IMR-90 (cell line): ENCODE results near the gene AP3S1. TPM values are rescaled to one million over a fixed set of nuclear protein-coding genes. Genes with fewer than 3 reads are reported as not detected.

Experiments used
- ATAC-seq: fragments of 200-7000 bp; cut with Tn5 transposase; 2 replicates; pipeline ENCODE4 v1.9.1; 2020; ENCODE audit warnings: low read depth, mild to moderate bottlenecking, moderate library complexity
- BruUV-seq: library from RNA; stranded (reverse); fragments of 400-500 nt; replicated peaks from 2 replicates; lab custom pipeline; 2021; lab: Mats Ljungman, UMichigan
- CTCF ChIA-PET: fragments of 300-600 bp; formaldehyde crosslinking; extraction: SDS; loops from one replicate; lab custom pipeline; 2021; ENCODE audit warnings: antibody characterized with exemption; lab: Yijun Ruan, JAX
- POLR2A ChIA-PET: fragments of 300-600 bp; sonication (Branson Sonifier 250); formaldehyde crosslinking; loops from one replicate; lab custom pipeline; 2022; ENCODE audit warnings: antibody characterized with exemption; ENCODE audit not compliant: unreplicated experiment; lab: Charles Lee
- DNase-seq: peaks from one replicate; pipeline ENCODE4 v3.0.0; 2013
- H2AFZ ChIP-seq: replicated peaks from 2 replicates; pipeline ENCODE3; 2013; ENCODE audit warnings: low read length, mild to moderate bottlenecking; ENCODE audit not compliant: poor library complexity
- H2AK5ac ChIP-seq: 2 replicates; pipeline ENCODE4 v1.6.1; 2013; ENCODE audit warnings: low read depth, low read length, inconsistent platforms
- H2AK9ac ChIP-seq: replicated peaks from 2 replicates; pipeline ENCODE3; 2013; ENCODE audit warnings: mild to moderate bottlenecking, low read depth, low read length, moderate library complexity; ENCODE audit not compliant: poor library complexity
- H2BK120ac ChIP-seq: 2 replicates; pipeline ENCODE4 v1.6.1; 2013; ENCODE audit warnings: low read depth, low read length, inconsistent platforms
- H2BK15ac ChIP-seq: 3 replicates; pipeline ENCODE4 v1.6.1; 2013; ENCODE audit warnings: low read depth, low read length, inconsistent platforms
- H2BK20ac ChIP-seq: 2 replicates; pipeline ENCODE4 v1.6.1; 2013; ENCODE audit warnings: low read depth, mild to moderate bottlenecking, inconsistent platforms, low read length, moderate library complexity
- H2BK5ac ChIP-seq: 2 replicates; pipeline ENCODE4 v1.6.1; 2013; ENCODE audit warnings: mild to moderate bottlenecking, low read depth, low read length, inconsistent platforms; ENCODE audit not compliant: poor library complexity, severe bottlenecking
- H3K14ac ChIP-seq: replicated peaks from 2 replicates; pipeline ENCODE4 v1.6.1; 2013; ENCODE audit warnings: low read depth, low read length, inconsistent platforms
- H3K18ac ChIP-seq: 2 replicates; pipeline ENCODE4 v1.6.1; 2013; ENCODE audit warnings: low read depth, low read length, control low read depth
- H3K23ac ChIP-seq: 2 replicates; pipeline ENCODE4 v1.6.1; 2013; ENCODE audit warnings: low read depth, low read length, inconsistent platforms
- H3K27ac ChIP-seq: 2 replicates; pipeline ENCODE4 v1.5.1; 2013; ENCODE audit warnings: mild to moderate bottlenecking, control low read depth, low read length; ENCODE audit not compliant: insufficient read depth
- H3K27me3 ChIP-seq: 2 replicates; pipeline ENCODE4 v1.6.1; 2013; ENCODE audit warnings: low read length; ENCODE audit not compliant: control insufficient read depth, insufficient read depth
- H3K36me3 ChIP-seq: 2 replicates; pipeline ENCODE4 v1.6.1; 2013; ENCODE audit warnings: low read length, mixed read lengths; ENCODE audit not compliant: control insufficient read depth, insufficient read depth
- H3K4ac ChIP-seq: 2 replicates; pipeline ENCODE4 v1.6.1; 2013; ENCODE audit warnings: low read depth, low read length, inconsistent platforms
- H3K4me1 ChIP-seq: 2 replicates; pipeline ENCODE4 v1.6.1; 2013; ENCODE audit warnings: low read length, mixed read lengths; ENCODE audit not compliant: control insufficient read depth, insufficient read depth
- H3K4me2 ChIP-seq: 2 replicates; pipeline ENCODE4 v1.6.1; 2013; ENCODE audit warnings: low read depth, mild to moderate bottlenecking, control low read depth, low read length, moderate library complexity
- H3K4me3 ChIP-seq: 2 replicates; pipeline ENCODE4 v1.5.1; 2013; ENCODE audit warnings: low read depth, mild to moderate bottlenecking, control low read depth, low read length, moderate library complexity; ENCODE audit not compliant: insufficient read depth
- H3K56ac ChIP-seq: 2 replicates; pipeline ENCODE4 v1.6.1; 2013; ENCODE audit warnings: low read length, inconsistent platforms; ENCODE audit not compliant: insufficient read depth; ENCODE audit errors: extremely low read depth
- H3K79me1 ChIP-seq, 2 experiments: 2 replicates each; pipeline ENCODE4 v1.6.1; 2013; ENCODE audit warnings: low read length in 2 of 2, inconsistent platforms in 1 of 2, low read depth in 1 of 2
- H3K9ac ChIP-seq: 2 replicates; pipeline ENCODE4 v1.6.1; 2013; ENCODE audit warnings: low read depth, low read length, control low read depth
- H3K9me1 ChIP-seq: 2 replicates; pipeline ENCODE4 v1.6.1; 2013; ENCODE audit warnings: low read length, inconsistent platforms; ENCODE audit not compliant: insufficient read depth
- H3K9me3 ChIP-seq: 2 replicates; pipeline ENCODE4 v1.6.1; 2013; ENCODE audit warnings: low read length; ENCODE audit not compliant: control insufficient read depth, insufficient read depth
- H4K20me1 ChIP-seq: 2 replicates; pipeline ENCODE4 v1.6.1; 2013; ENCODE audit warnings: low read length, inconsistent platforms; ENCODE audit not compliant: insufficient read depth
- H4K5ac ChIP-seq: 2 replicates; pipeline ENCODE4 v1.6.1; 2013; ENCODE audit warnings: mild to moderate bottlenecking, low read depth, low read length, control low read depth
- H4K8ac ChIP-seq, 2 experiments: 2 replicates each; pipeline ENCODE4 v1.6.1; 2013; ENCODE audit warnings: low read depth in 2 of 2, low read length in 2 of 2, control low read depth in 1 of 2, inconsistent platforms in 1 of 2
- H4K91ac ChIP-seq: 2 replicates; pipeline ENCODE4 v1.6.1; 2013; ENCODE audit warnings: low read depth, low read length, inconsistent platforms; ENCODE audit not compliant: insufficient read depth
- CHD1 ChIP-seq: IDR thresholded peaks from 2 replicates; pipeline ENCODE4 v1.6.1; 2012; ENCODE audit warnings: low read depth, low read length, improper control_type of control experiment
- CTCF ChIP-seq: conservative IDR thresholded peaks from 2 replicates; pipeline ENCODE4 v1.5.1; 2012; ENCODE audit warnings: mild to moderate bottlenecking, low read depth, low read length, improper control_type of control experiment
- MXI1 ChIP-seq: IDR thresholded peaks from 2 replicates; pipeline ENCODE4 v1.6.1; 2012; ENCODE audit warnings: low read depth, mild to moderate bottlenecking, low read length, moderate library complexity, borderline replicate concordance
- NFE2L2 ChIP-seq: fragments of 150-350 bp; IDR thresholded peaks from 2 replicates; pipeline ENCODE4 v1.6.1; 2016; ENCODE audit warnings: low read depth, mild to moderate bottlenecking, low read length
- RAD21 ChIP-seq: IDR thresholded peaks from 2 replicates; pipeline ENCODE4 v1.6.1; 2012; ENCODE audit warnings: low read length, improper control_type of control experiment
- RCOR1 ChIP-seq: IDR thresholded peaks from 2 replicates; pipeline ENCODE4 v1.6.1; 2012; ENCODE audit warnings: mild to moderate bottlenecking, low read length, improper control_type of control experiment; ENCODE audit not compliant: insufficient replicate concordance
- RFX5 ChIP-seq: IDR thresholded peaks from 2 replicates; pipeline ENCODE4 v1.8.0; 2012; ENCODE audit warnings: low read depth, mild to moderate bottlenecking, low read length, moderate library complexity
- SMC3 ChIP-seq: fragments of 150-350 bp; IDR thresholded peaks from 2 replicates; pipeline ENCODE4 v1.6.1; 2016; ENCODE audit warnings: low read depth, mild to moderate bottlenecking, antibody characterized with exemption, low read length, moderate library complexity
- WGBS, 2 experiments: methylation state at CpG; one replicate each; pipeline versions ENCODE4 v1.1.5 to v1.1.7; 2013; ENCODE audit warnings: missing lambda C conversion rate in 2 of 2; ENCODE audit not compliant: insufficient read length in 1 of 2; ENCODE audit errors: extremely low coverage in 2 of 2; 5-methylcytosine and 5-hydroxymethylcytosine counted together
- dilution Hi-C: fragments of 300-500 bp; cut with HindIII; formaldehyde crosslinking; loops from one replicate; pipeline ENCODE4 v1.14.3; 2018; ENCODE audit warnings: low sequenced_read_pairs; ENCODE audit not compliant: unreplicated experiment
- in situ Hi-C: fragments of 300-500 bp; cut with MboI; formaldehyde crosslinking; loops from 3 replicates; pipeline ENCODE4 v1.14.3; 2019; ENCODE audit warnings: low sequenced_read_pairs, inconsistent platforms, mixed read lengths
- intact Hi-C: fragments of 100-400 bp; cut with micrococcal nuclease; formaldehyde crosslinking; loops from 2 replicates; pipeline ENCODE4 v1.10.0; 2022
- polyA plus RNA-seq, 3 experiments: library from polyadenylated mRNA; depleted of rRNA; stranded (reverse); fragments of >200 nt; gene quantifications; 2 replicates each; pipeline ENCODE4 v1.2.3, GENCODE V29; 2012; ENCODE audit warnings: low replicate concordance in 1 of 3
- total RNA-seq: library from RNA; depleted of rRNA; stranded (reverse); fragments of >200 nt; gene quantifications from 2 replicates; pipeline ENCODE4 v1.2.3, GENCODE V29; 2012

Gene AP3S1
- total and polyA plus RNA-seq, 2 of the 4 experiments (the other 2 are of a cell fraction): 21.9 to 73.1 TPM

- no peak overlapping the region for H3K14ac ChIP-seq
- H4K5ac ChIP-seq: no peak overlapping the region
- no peaks in the 10 kb centered on the region for H3K4me1 ChIP-seq
- no peak overlapping the region for H3K9ac ChIP-seq
- no TSS peak for BruUV-seq
- H3K36me3 ChIP-seq: no peaks in the 10 kb centered on the region
- H3K4ac ChIP-seq: no peak overlapping the region
- no peak overlapping the region for H2AK9ac ChIP-seq
- peaks cover 11% of the 10 kb centered on the region for H3K27me3 ChIP-seq
- H2BK20ac ChIP-seq: no peak overlapping the region
- no peaks in the 10 kb centered on the region for H3K9me1 ChIP-seq
- no peak overlapping the region for H2BK15ac ChIP-seq
- no peak for ATAC-seq
- no peak for TF ChIP-seq MXI1
- no peak for TF ChIP-seq RFX5
- TF ChIP-seq RCOR1: no peak
- no peak for TF ChIP-seq RAD21
- no peak for TF ChIP-seq SMC3
- TF ChIP-seq NFE2L2: no peak
- no peak for TF ChIP-seq CHD1
- no peak for TF ChIP-seq CTCF
- no peak overlapping the region for H4K8ac ChIP-seq
- H2AK5ac ChIP-seq: no peak overlapping the region
- H2AFZ ChIP-seq: no peak overlapping the region
- no peaks in the 10 kb centered on the region for H3K79me1 ChIP-seq
- no peak for DNase-seq
- H3K23ac ChIP-seq: no peak overlapping the region
- ChIA-PET POLR2A (no interaction called here), CTCF (no interaction called here)
- H4K20me1 ChIP-seq: no peaks in the 10 kb centered on the region
- no peak overlapping the region for H4K91ac ChIP-seq
- dilution Hi-C loops: no loop called here
- WGBS, 2 experiments: no CpG with 5 or more reads among the region's 2 CpGs
- H2BK5ac ChIP-seq: no peak overlapping the region
- H3K4me2 ChIP-seq: no peak overlapping the region
- no peak overlapping the region for H3K27ac ChIP-seq
- no peak overlapping the region for H3K56ac ChIP-seq
- intact Hi-C loops: no loop called here
- H3K4me3 ChIP-seq: no peak overlapping the region
- no peak overlapping the region for H3K18ac ChIP-seq
- H3K9me3 ChIP-seq: no peaks in the 10 kb centered on the region
- H2BK120ac ChIP-seq: no peak overlapping the region
- in situ Hi-C loops: loop anchor here (10.0 kb wide), 1 partner anchor 165 kb away; no protein-coding TSS in a partner anchor
Observed at GRCh38 chr5:115809946-115810345, 31.8 kb upstream of the AP3S1 start.
